Thymus (tissue), 11 donors: ENCODE data around the gene KCP. TPM values are rescaled to one million over a fixed set of nuclear protein-coding genes. Genes with fewer than 3 reads are reported as not detected.

Source experiments
- DNase-seq, 9 donors: peaks; one replicate each; pipeline ENCODE4 v3.0.0-alpha.2; 2013; ENCODE audit warnings: low spot score in 9 of 9, low read depth in 6 of 9, missing footprints in 1 of 9
- H3K27ac ChIP-seq, 2 donors: one replicate each; pipeline ENCODE4 v1.5.1; 2013; ENCODE audit warnings: control low read depth in 1 of 2, low read depth in 1 of 2, low read length in 1 of 2, mild to moderate bottlenecking in 1 of 2, moderate library complexity in 1 of 2
- H3K27me3 ChIP-seq, 2 donors: one replicate each; pipeline ENCODE4 v1.5.1; 2013; ENCODE audit warnings: low read length in 1 of 2; ENCODE audit not compliant: control insufficient read depth in 2 of 2, insufficient read depth in 1 of 2
- H3K36me3 ChIP-seq, 2 donors: one replicate each; pipeline ENCODE4 v1.5.1; 2013; ENCODE audit warnings: low read length in 1 of 2, mild to moderate bottlenecking in 1 of 2, moderate library complexity in 1 of 2; ENCODE audit not compliant: control insufficient read depth in 2 of 2, insufficient read depth in 2 of 2
- H3K4me1 ChIP-seq, 2 donors: one replicate each; pipeline ENCODE4 v1.5.1; 2013; ENCODE audit warnings: low read length in 2 of 2; ENCODE audit not compliant: control insufficient read depth in 2 of 2, insufficient read depth in 2 of 2
- H3K4me3 ChIP-seq, 2 donors: one replicate each; pipeline ENCODE4 v1.5.1; 2013; ENCODE audit warnings: low read length in 2 of 2, control low read depth in 1 of 2, mild to moderate bottlenecking in 1 of 2
- H3K9me3 ChIP-seq, 2 donors: one replicate each; pipeline ENCODE4 v1.5.1; 2013; ENCODE audit warnings: low read length in 1 of 2, mild to moderate bottlenecking in 1 of 2; ENCODE audit not compliant: control insufficient read depth in 2 of 2, insufficient read depth in 1 of 2
- whole genome bisulfite sequencing: extraction: QIAGEN DNeasy Blood & Tissue Kit; methylation state at CpG from one replicate; pipeline ENCODE4 v1.1.7; 2013; 5-methylcytosine and 5-hydroxymethylcytosine counted together
- polyA plus RNA-seq: library from polyadenylated mRNA; stranded (reverse); fragments of 200-250 nt; gene quantifications from one replicate; pipeline ENCODE4 v1.2.3, GENCODE V29; 2013
- total RNA-seq: library from RNA; stranded (reverse); fragments of 120-200 nt; gene quantifications from one replicate; pipeline ENCODE4 v1.2.4, GENCODE V29; 2013
- donor health status: healthy.

KCP gene
- total and polyA plus RNA-seq, 2 donors, result 0.09 to 0.34 TPM

DNA sequence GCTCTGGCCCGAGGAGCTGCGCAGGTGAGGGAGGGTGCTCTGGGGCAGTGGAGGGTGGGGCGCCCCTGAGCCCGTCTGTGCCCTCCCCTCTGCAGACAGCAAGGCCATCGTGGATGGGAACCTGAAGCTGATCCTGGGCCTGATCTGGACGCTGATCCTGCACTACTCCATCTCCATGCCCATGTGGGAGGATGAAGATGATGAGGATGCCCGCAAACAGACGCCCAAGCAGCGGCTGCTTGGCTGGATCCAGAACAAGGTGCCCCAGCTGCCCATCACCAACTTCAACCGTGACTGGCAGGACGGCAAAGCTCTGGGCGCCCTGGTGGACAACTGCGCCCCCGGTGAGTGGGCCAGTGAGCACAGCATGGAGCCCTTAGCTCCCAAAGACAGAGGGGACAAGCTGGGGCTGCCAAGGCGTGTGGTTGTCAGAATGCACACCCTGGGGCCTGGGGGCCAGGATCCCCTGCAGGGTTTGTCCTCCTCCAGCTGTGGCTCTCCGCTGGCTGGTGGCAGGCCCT is 75.2 kb downstream of the KCP start:
- Histone ChIP-seq H3K36me3 (no peaks in the 10 kb centered on the region), H3K4me3 (no peak overlapping the region), H3K27ac (no peak overlapping the region), H3K27me3 (peaks cover 29 to 49% of the 10 kb centered on the region in 2 donors), H3K9me3 (peaks cover 0 to 5% of the 10 kb centered on the region in 2 donors), H3K4me1 (peaks cover 2 to 27% of the 10 kb centered on the region in 2 donors)
- no peak for DNase-seq
- 97% methylated on average over 16 of the region's 16 CpGs for WGBS

GRCh38 chr7:128833946-128834325 is 76.6 kb downstream of the KCP start:
- Histone ChIP-seq H3K27ac (no peak overlapping the region), H3K36me3 (no peaks in the 10 kb centered on the region), H3K9me3 (peaks cover 0 to 5% of the 10 kb centered on the region in 2 donors), H3K27me3 (peaks cover 40 to 61% of the 10 kb centered on the region in 2 donors), H3K4me3 (no peak overlapping the region), H3K4me1 (peaks cover 2 to 34% of the 10 kb centered on the region in 2 donors)
- no peak for DNase-seq
- 81% methylated on average over 4 of the region's 4 CpGs for WGBS

- H3K4me3 ChIP-seq, result no peak overlapping the region
- peaks cover 0 to 5% of the 10 kb centered on the region in 2 donors for H3K9me3 ChIP-seq
- no peaks in the 10 kb centered on the region for H3K36me3 ChIP-seq
- H3K27me3 ChIP-seq, result peaks cover 40 to 66% of the 10 kb centered on the region in 2 donors
- no peak overlapping the region for H3K27ac ChIP-seq
- peak in 1 of 9 donors; percentile 10 for DNase-seq
- WGBS, result 36% methylated on average over 13 of the region's 13 CpGs
- peaks cover 2 to 34% of the 10 kb centered on the region in 2 donors for H3K4me1 ChIP-seq
These were observed 77.2 kb downstream of the KCP start for GRCh38 chr7:128833148-128833945.

DNA sequence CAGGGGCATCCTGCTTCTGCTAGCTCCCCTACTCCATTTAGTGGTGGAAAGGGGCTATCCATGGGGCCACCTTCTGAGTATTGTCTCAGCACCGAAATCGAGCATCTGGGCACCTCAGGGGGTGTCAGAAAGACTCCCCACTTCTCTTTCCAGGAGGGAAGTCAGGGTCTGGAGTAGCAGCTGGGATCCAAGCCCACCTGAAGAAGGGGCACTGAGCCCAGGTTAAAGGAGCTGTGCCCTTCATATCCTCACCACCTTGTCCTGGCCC is 77.7 kb downstream of the KCP start:
- Histone ChIP-seq H3K27ac (no peak overlapping the region), H3K27me3 (peaks cover 40 to 71% of the 10 kb centered on the region in 2 donors), H3K36me3 (no peaks in the 10 kb centered on the region), H3K4me1 (peaks cover 2 to 34% of the 10 kb centered on the region in 2 donors), H3K4me3 (no peak overlapping the region), H3K9me3 (peaks cover 0 to 5% of the 10 kb centered on the region in 2 donors)
- 31% methylated on average over 2 of the region's 2 CpGs for WGBS
- no peak for DNase-seq

DNA sequence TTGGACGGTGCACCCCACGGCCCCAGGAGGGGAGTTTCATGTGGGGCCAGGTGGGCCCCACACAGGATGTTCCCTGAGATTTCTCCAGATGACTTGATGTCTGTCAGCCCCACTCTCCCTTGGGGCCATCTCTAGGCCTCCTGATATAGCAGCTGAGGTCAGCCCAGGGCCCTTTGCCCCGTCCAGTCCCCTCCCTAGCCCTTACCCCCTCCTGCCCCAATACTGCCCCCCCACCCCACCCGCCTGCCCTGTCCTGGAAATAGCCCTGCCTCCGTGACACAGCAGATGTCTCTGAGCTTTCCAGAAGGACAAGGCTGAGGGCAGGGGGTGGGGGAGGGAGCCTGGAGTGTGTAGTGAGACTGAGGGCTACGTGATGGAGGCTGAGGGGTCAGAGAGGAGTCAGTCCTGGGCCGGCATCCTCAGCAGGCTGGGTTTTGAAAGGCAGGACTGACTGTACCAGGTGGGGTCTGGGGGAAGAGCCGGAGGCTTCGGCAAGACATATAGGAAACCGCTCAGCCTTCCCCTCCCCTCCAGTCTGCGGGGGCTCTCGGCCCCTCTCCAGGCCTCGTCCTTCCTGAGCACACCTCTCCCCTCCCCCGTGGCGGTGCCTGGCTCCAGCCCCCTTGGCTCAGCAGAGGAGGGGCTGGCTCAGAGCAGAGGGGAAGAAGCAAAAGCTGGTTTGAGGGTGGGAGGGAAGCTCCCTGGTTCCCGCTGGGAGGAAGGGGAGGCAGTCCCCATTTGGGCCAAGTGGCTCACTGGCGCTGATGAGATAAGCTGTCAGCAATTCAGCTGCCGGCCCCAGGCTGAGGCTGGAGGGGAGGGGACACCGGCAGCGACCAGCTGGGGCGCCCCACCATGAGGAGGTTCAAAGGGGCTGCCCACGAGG is 78.3 kb downstream of the KCP start:
- H3K4me1 ChIP-seq, result peaks cover 2 to 34% of the 10 kb centered on the region in 2 donors
- DNase-seq, result peak in 1 of 9 donors; percentile 13
- no peak overlapping the region for H3K4me3 ChIP-seq
- no peaks in the 10 kb centered on the region for H3K36me3 ChIP-seq
- H3K9me3 ChIP-seq, result peaks cover 0 to 5% of the 10 kb centered on the region in 2 donors
- WGBS, result 4% methylated on average over 22 of the region's 22 CpGs
- no peak overlapping the region for H3K27ac ChIP-seq
- H3K27me3 ChIP-seq, result peaks cover 40 to 77% of the 10 kb centered on the region in 2 donors

DNA sequence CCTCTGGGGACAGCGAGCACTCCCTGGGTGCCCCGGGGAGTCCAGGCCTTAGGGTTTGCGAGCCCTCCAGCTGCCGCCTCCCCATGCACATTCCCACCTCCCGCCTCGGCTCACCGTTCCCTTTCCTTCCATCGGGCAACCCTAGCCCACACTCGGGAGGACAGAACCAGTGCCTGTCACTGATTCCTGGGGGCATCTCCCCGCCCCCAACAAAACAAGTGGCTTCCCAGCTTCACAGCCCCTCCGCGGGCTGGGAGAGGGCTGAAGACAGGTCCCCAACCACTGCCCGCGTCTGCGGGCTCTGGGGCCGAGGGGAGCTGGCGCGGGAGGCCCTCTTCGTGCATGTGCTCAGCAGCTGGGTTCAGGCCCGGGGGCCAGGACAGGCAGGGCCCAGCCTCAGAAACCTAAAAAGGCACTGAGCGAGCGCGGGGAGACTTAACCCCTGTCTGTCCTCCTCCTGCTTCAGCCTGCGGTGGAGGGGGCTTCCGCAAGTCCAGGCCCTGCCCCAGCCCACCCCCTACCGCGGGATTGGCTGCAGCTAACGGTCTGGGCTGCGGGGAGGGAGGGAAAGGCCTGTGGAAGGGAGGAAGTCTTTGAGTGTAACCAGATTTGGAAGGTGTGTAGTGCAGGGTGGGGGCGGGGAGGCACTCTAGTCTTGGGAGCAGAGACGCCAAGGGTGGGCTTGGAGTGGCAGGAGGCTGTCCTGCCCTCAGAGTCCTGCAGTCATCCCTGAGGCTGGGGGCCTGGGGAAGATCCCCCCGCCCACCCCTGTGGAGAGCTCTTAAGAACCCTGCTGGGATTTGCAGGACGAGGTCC is 79.1 kb downstream of the KCP start:
- 6% methylated on average over 33 of the region's 33 CpGs for WGBS
- Histone ChIP-seq H3K27ac (no peak overlapping the region), H3K4me3 (no peak overlapping the region), H3K27me3 (peaks cover 40 to 80% of the 10 kb centered on the region in 2 donors), H3K9me3 (peaks cover 0 to 5% of the 10 kb centered on the region in 2 donors), H3K4me1 (peaks cover 2 to 34% of the 10 kb centered on the region in 2 donors), H3K36me3 (no peaks in the 10 kb centered on the region)
- peak in 1 of 9 donors; percentile 27 for DNase-seq

DNA sequence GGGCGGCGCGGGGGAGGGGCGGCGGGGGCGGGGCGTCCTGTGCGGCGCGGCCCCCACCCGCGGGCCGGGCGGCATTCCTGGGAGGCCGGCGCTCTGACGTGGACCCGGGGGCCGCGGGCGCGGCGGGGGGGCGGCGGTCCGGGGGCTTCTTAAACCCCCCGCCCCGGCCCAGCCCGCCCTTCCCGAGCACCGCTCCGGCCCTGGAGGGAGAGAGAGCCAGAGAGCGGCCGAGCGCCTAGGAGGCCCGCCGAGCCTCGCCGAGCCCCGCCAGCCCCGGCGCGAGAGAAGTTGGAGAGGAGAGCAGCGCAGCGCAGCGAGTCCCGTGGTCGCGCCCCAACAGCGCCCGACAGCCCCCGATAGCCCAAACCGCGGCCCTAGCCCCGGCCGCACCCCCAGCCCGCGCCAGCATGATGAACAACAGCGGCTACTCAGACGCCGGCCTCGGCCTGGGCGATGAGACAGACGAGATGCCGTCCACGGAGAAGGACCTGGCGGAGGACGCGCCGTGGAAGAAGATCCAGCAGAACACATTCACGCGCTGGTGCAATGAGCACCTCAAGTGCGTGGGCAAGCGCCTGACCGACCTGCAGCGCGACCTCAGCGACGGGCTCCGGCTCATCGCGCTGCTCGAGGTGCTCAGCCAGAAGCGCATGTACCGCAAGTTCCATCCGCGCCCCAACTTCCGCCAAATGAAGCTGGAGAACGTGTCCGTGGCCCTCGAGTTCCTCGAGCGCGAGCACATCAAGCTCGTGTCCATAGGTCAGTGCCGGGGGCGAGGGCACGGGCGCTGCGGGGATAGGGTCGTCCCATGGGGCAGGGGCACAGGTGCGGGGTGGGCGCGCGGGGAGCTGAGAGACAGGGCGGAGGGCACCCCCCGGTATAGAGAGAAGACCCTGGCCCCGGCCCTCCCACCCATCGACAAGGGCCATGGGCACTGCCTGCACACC is 80.0 kb downstream of the KCP start, which contains the start of gene FLNC:
TSS of gene FLNC (plus strand) at position 176 of the 947 bp plus-strand sequence. CDS start at position 408, 232 bp downstream.
- 3% methylated on average over 109 of the region's 109 CpGs for WGBS

More for the DNA sequence above, 80.0 kb downstream of the KCP start, which contains the start of gene FLNC:
- Histone ChIP-seq H3K36me3 (no peaks in the 10 kb centered on the region), H3K27me3 (peaks cover 40 to 79% of the 10 kb centered on the region in 2 donors), H3K4me3 (peak within 1 kb of the TSS in 1 of 2 donors; percentile 40), H3K27ac (no peak within 1 kb of the TSS), H3K9me3 (peaks cover 0 to 5% of the 10 kb centered on the region in 2 donors), H3K4me1 (peaks cover 2 to 34% of the 10 kb centered on the region in 2 donors)
- peak in 1 of 9 donors; percentile 44 for DNase-seq
